Tibial artery (tissue), 4 donors: ENCODE results near the gene RAB3C.
"Not testable (repeated sequence)": the region's sequence is repeated elsewhere in the genome, so short reads cannot be mapped to it uniquely, and the experiment has no call there.

ENCODE experiments used
- DNase-seq, 2 donors: peaks; one replicate each; pipeline ENCODE4 v3.0.0-alpha.2; 2019
- H3K27ac ChIP-seq, 2 donors: fragments of 200-600 bp; sonication (generic) in 1 of 2; 1 replicate in 1 of 2; 2 replicates in 1 of 2; pipeline ENCODE4 v1.5.1; 2018 to 2019; ENCODE audit warnings: mild to moderate bottlenecking in 1 of 2
- H3K27me3 ChIP-seq, 2 donors: fragments of 200-600 bp; sonication (generic) in 1 of 2; one replicate each; pipeline versions ENCODE4 v1.5.1 to v1.6.0; 2016 to 2019
- H3K36me3 ChIP-seq, 3 donors: fragments of 200-600 bp; sonication (generic) in 2 of 3; one replicate each; pipeline ENCODE4 v1.5.1; 2016 to 2019; ENCODE audit warnings: mild to moderate bottlenecking in 2 of 3
- H3K4me1 ChIP-seq, 4 donors: fragments of 200-600 bp; sonication (generic) in 2 of 4; 1 replicate in 3 of 4; 2 replicates in 1 of 4; pipeline ENCODE4 v1.5.1; 2016 to 2019
- H3K4me3 ChIP-seq, 2 donors: fragments of 200-600 bp; sonication (generic) in 1 of 2; 1 replicate in 1 of 2; 2 replicates in 1 of 2; pipeline ENCODE4 v1.5.1; 2018 to 2019; ENCODE audit warnings: mild to moderate bottlenecking in 2 of 2
- H3K9me3 ChIP-seq, 3 donors: fragments of 200-600 bp; sonication (generic) in 1 of 3; one replicate each; pipeline ENCODE4 v1.5.1; 2016 to 2019
- CTCF ChIP-seq, 2 experiments: fragments of 200-600 bp in 1 of 2; fragments of 450-650 bp in 1 of 2; IDR thresholded peaks; one replicate each; pipeline ENCODE4 v1.5.1; 2017 to 2019; ENCODE audit warnings: antibody characterized with exemption in 2 of 2, mild to moderate bottlenecking in 1 of 2, moderate library complexity in 1 of 2
- intact Hi-C: fragments of 100-400 bp; cut with DNase I; formaldehyde crosslinking; loops from one replicate; pipeline ENCODE4 v1.15.0; 2023; ENCODE audit warnings: low total_unique reads

RAB3C gene

GRCh38 chr5:58599217-58599616, 16.3 kb downstream of the RAB3C start:
- DNase-seq: no peak
- intact Hi-C loops: no loop called here
- H3K27me3 ChIP-seq: no peaks in the 10 kb centered on the region
- no peak overlapping the region for H3K27ac ChIP-seq
- TF ChIP-seq CTCF (IDR thresholded peaks at IDR 0.05): no peak
- H3K36me3 ChIP-seq: no peaks in the 10 kb centered on the region
- peaks cover 0 to 6% (median 0%) of the 10 kb centered on the region in 3 donors for H3K9me3 ChIP-seq
- H3K4me3 ChIP-seq: no peak overlapping the region
- no peaks in the 10 kb centered on the region for H3K4me1 ChIP-seq

GRCh38 chr5:58600613-58601012, 17.7 kb downstream of the RAB3C start:
- H3K27me3 ChIP-seq, H3K4me1 ChIP-seq, H3K36me3 ChIP-seq, H3K27ac ChIP-seq, H3K4me3 ChIP-seq, DNase-seq, H3K9me3 ChIP-seq, intact Hi-C loops: not testable (repeated sequence)

- H3K27ac ChIP-seq, H3K4me3 ChIP-seq, H3K36me3 ChIP-seq, DNase-seq, H3K27me3 ChIP-seq, H3K4me1 ChIP-seq, H3K9me3 ChIP-seq, intact Hi-C loops: not testable (repeated sequence)
Observed at GRCh38 chr5:58602889-58603288, 20.0 kb downstream of the RAB3C start.

GRCh38 chr5:58606064-58606463, 23.2 kb downstream of the RAB3C start:
- intact Hi-C loops: no loop called here
- Histone ChIP-seq H3K9me3 (peaks cover 0 to 6% (median 0%) of the 10 kb centered on the region in 3 donors), H3K27ac (no peak overlapping the region), H3K4me1 (no peaks in the 10 kb centered on the region), H3K36me3 (no peaks in the 10 kb centered on the region), H3K27me3 (no peaks in the 10 kb centered on the region), H3K4me3 (no peak overlapping the region)
- DNase-seq: no peak
- no peak for TF ChIP-seq CTCF (IDR thresholded peaks at IDR 0.05)

GRCh38 chr5:58615972-58616371, 33.1 kb downstream of the RAB3C start:
- DNase-seq: no peak
- Histone ChIP-seq H3K4me3 (no peak overlapping the region), H3K36me3 (no peaks in the 10 kb centered on the region), H3K9me3 (no peaks in the 10 kb centered on the region), H3K27me3 (no peaks in the 10 kb centered on the region), H3K27ac (no peak overlapping the region), H3K4me1 (no peaks in the 10 kb centered on the region)
- intact Hi-C loops: no loop called here
- no peak for TF ChIP-seq CTCF (IDR thresholded peaks at IDR 0.05)

GRCh38 chr5:58617241-58617640, 34.4 kb downstream of the RAB3C start:
- no peak overlapping the region for H3K27ac ChIP-seq
- no peak overlapping the region for H3K4me3 ChIP-seq
- DNase-seq: no peak
- H3K27me3 ChIP-seq: no peaks in the 10 kb centered on the region
- no peaks in the 10 kb centered on the region for H3K4me1 ChIP-seq
- TF ChIP-seq CTCF (IDR thresholded peaks at IDR 0.05): no peak
- intact Hi-C loops: no loop called here
- no peaks in the 10 kb centered on the region for H3K36me3 ChIP-seq
- no peaks in the 10 kb centered on the region for H3K9me3 ChIP-seq

- Histone ChIP-seq H3K4me1 (no peaks in the 10 kb centered on the region), H3K27me3 (no peaks in the 10 kb centered on the region), H3K4me3 (no peak overlapping the region), H3K9me3 (no peaks in the 10 kb centered on the region), H3K27ac (no peak overlapping the region), H3K36me3 (no peaks in the 10 kb centered on the region)
- intact Hi-C loops: no loop called here
- no peak for TF ChIP-seq CTCF (IDR thresholded peaks at IDR 0.05)
- DNase-seq: no peak
Observed at GRCh38 chr5:58620336-58620735, 37.5 kb downstream of the RAB3C start.
